Activated T-helper 2 cell treated with anti-CD3 and anti-CD28 coated beads, Interferon-gamma antibody, Interleukin-2, Interleukin-4, amounts not matched to agents 10 μg/mL and 5 μg/mL and 100 μg/mL, durations not matched to agents 14 hours and 24 hours and 36 hours (primary cell): ENCODE data around the gene TGFBI. TPM values are rescaled to one million over a fixed set of nuclear protein-coding genes. Genes with fewer than 3 reads are reported as not detected.

Experiments used
- DNase-seq: peaks from one replicate; pipeline ENCODE4 v3.0.0; 2021; ENCODE audit warnings: low spot score
- H3K27ac Mint-ChIP-seq: one replicate; pipeline ENCODE4 v1.8.0; 2021; ENCODE audit warnings: mixed read lengths
- H3K27me3 Mint-ChIP-seq: one replicate; pipeline ENCODE4 v1.8.0; 2021; ENCODE audit warnings: low read depth, mixed read lengths
- H3K36me3 Mint-ChIP-seq: one replicate; pipeline ENCODE4 v1.8.0; 2021; ENCODE audit warnings: low read depth, mixed read lengths
- H3K4me1 Mint-ChIP-seq: one replicate; pipeline ENCODE4 v1.8.0; 2021; ENCODE audit warnings: low read depth, mixed read lengths
- H3K4me3 Mint-ChIP-seq: one replicate; pipeline ENCODE4 v1.8.0; 2021; ENCODE audit warnings: low read depth, mild to moderate bottlenecking, moderate library complexity, mixed read lengths
- H3K9me3 Mint-ChIP-seq: one replicate; pipeline ENCODE4 v1.8.0; 2021; ENCODE audit warnings: mixed read lengths
- intact Hi-C: fragments of 100-400 bp; cut with micrococcal nuclease; formaldehyde crosslinking; loops from one replicate; pipeline ENCODE4 v1.15.1; 2023
- total RNA-seq: library from RNA; stranded (reverse); gene quantifications from 2 replicates; pipeline ENCODE4 v1.2.3, GENCODE V29; 2022

Gene TGFBI
- total RNA-seq, 1 donor from 2014 or later, result not detected

GRCh38 chr5:136046246-136046645, 17.5 kb downstream of the TGFBI start:
- H3K27ac Mint-ChIP-seq, result no peak overlapping the region
- H3K4me3 Mint-ChIP-seq, result no peak overlapping the region
- H3K36me3 Mint-ChIP-seq, result no peaks in the 10 kb centered on the region
- H3K27me3 Mint-ChIP-seq, result peaks cover 4% of the 10 kb centered on the region
- intact Hi-C loops, result no loop called here
- DNase-seq, result no peak
- H3K4me1 Mint-ChIP-seq, result peaks cover 8% of the 10 kb centered on the region
- no peaks in the 10 kb centered on the region for H3K9me3 Mint-ChIP-seq

GRCh38 chr5:136047858-136048257, 19.1 kb downstream of the TGFBI start:
- H3K36me3 Mint-ChIP-seq, result no peaks in the 10 kb centered on the region
- H3K4me3 Mint-ChIP-seq, result no peak overlapping the region
- no peaks in the 10 kb centered on the region for H3K9me3 Mint-ChIP-seq
- H3K4me1 Mint-ChIP-seq, result peaks cover 2% of the 10 kb centered on the region
- H3K27ac Mint-ChIP-seq, result no peak overlapping the region
- H3K27me3 Mint-ChIP-seq, result peaks cover 2% of the 10 kb centered on the region
- intact Hi-C loops, result no loop called here
- no peak for DNase-seq

- Mint-ChIP-seq H3K27me3 (peaks cover 2% of the 10 kb centered on the region), H3K4me3 (no peak overlapping the region), H3K36me3 (no peaks in the 10 kb centered on the region), H3K9me3 (no peaks in the 10 kb centered on the region), H3K4me1 (no peaks in the 10 kb centered on the region), H3K27ac (no peak overlapping the region)
- intact Hi-C loops, result no loop called here
- no peak for DNase-seq
Observed at GRCh38 chr5:136048966-136049365, 20.2 kb downstream of the TGFBI start.

GRCh38 chr5:136051486-136052220, 22.9 kb downstream of the TGFBI start:
- Mint-ChIP-seq H3K27me3 (peaks cover 2% of the 10 kb centered on the region), H3K36me3 (no peaks in the 10 kb centered on the region), H3K4me3 (no peak overlapping the region), H3K27ac (no peak overlapping the region), H3K4me1 (no peaks in the 10 kb centered on the region), H3K9me3 (no peaks in the 10 kb centered on the region)
- DNase-seq, result no peak
- intact Hi-C loops, result no loop called here

GRCh38 chr5:136052692-136053335, 24.0 kb downstream of the TGFBI start:
- peaks cover 4% of the 10 kb centered on the region for H3K27me3 Mint-ChIP-seq
- H3K9me3 Mint-ChIP-seq, result no peaks in the 10 kb centered on the region
- DNase-seq, result no peak
- no peaks in the 10 kb centered on the region for H3K4me1 Mint-ChIP-seq
- intact Hi-C loops, result no loop called here
- H3K27ac Mint-ChIP-seq, result no peak overlapping the region
- H3K36me3 Mint-ChIP-seq, result no peaks in the 10 kb centered on the region
- no peak overlapping the region for H3K4me3 Mint-ChIP-seq

GRCh38 chr5:136053336-136054141, 24.8 kb downstream of the TGFBI start:
- no peaks in the 10 kb centered on the region for H3K9me3 Mint-ChIP-seq

GRCh38 chr5:136054142-136055019, 25.6 kb downstream of the TGFBI start:
- Mint-ChIP-seq H3K27ac (no peak overlapping the region), H3K4me1 (no peaks in the 10 kb centered on the region), H3K4me3 (no peak overlapping the region), H3K27me3 (peaks cover 2% of the 10 kb centered on the region), H3K36me3 (no peaks in the 10 kb centered on the region), H3K9me3 (no peaks in the 10 kb centered on the region)
- no peak for DNase-seq
- intact Hi-C loops, result no loop called here

More at GRCh38 chr5:136053336-136054141, 24.8 kb downstream of the TGFBI start:
- DNase-seq, result no peak
- Mint-ChIP-seq H3K27me3 (peaks cover 4% of the 10 kb centered on the region), H3K4me3 (no peak overlapping the region), H3K4me1 (no peaks in the 10 kb centered on the region), H3K36me3 (no peaks in the 10 kb centered on the region), H3K27ac (no peak overlapping the region)
- intact Hi-C loops, result no loop called here

GRCh38 chr5:136055612-136056309, 27.0 kb downstream of the TGFBI start:
- H3K4me3 Mint-ChIP-seq, result no peak overlapping the region

GRCh38 chr5:136056336-136056735, 27.5 kb downstream of the TGFBI start:
- no peaks in the 10 kb centered on the region for H3K9me3 Mint-ChIP-seq
- intact Hi-C loops, result no loop called here
- no peak overlapping the region for H3K27ac Mint-ChIP-seq
- no peaks in the 10 kb centered on the region for H3K36me3 Mint-ChIP-seq
- H3K4me1 Mint-ChIP-seq, result no peaks in the 10 kb centered on the region
- DNase-seq, result no peak
- peaks cover 2% of the 10 kb centered on the region for H3K27me3 Mint-ChIP-seq
- H3K4me3 Mint-ChIP-seq, result no peak overlapping the region

More at GRCh38 chr5:136055612-136056309, 27.0 kb downstream of the TGFBI start:
- DNase-seq, result no peak
- H3K27ac Mint-ChIP-seq, result no peak overlapping the region
- H3K27me3 Mint-ChIP-seq, result peaks cover 2% of the 10 kb centered on the region
- no peaks in the 10 kb centered on the region for H3K9me3 Mint-ChIP-seq
- H3K4me1 Mint-ChIP-seq, result no peaks in the 10 kb centered on the region
- intact Hi-C loops, result no loop called here
- no peaks in the 10 kb centered on the region for H3K36me3 Mint-ChIP-seq

GRCh38 chr5:136056771-136057335, 28.1 kb downstream of the TGFBI start:
- Mint-ChIP-seq H3K27ac (no peak overlapping the region), H3K4me3 (no peak overlapping the region), H3K4me1 (no peaks in the 10 kb centered on the region), H3K27me3 (peaks cover 2% of the 10 kb centered on the region), H3K36me3 (no peaks in the 10 kb centered on the region), H3K9me3 (no peaks in the 10 kb centered on the region)
- intact Hi-C loops, result no loop called here
- no peak for DNase-seq

GRCh38 chr5:136057401-136058038, 28.7 kb downstream of the TGFBI start:
- Mint-ChIP-seq H3K4me1 (no peaks in the 10 kb centered on the region), H3K27ac (no peak overlapping the region), H3K36me3 (no peaks in the 10 kb centered on the region), H3K9me3 (no peaks in the 10 kb centered on the region), H3K4me3 (no peak overlapping the region), H3K27me3 (peaks cover 2% of the 10 kb centered on the region)
- intact Hi-C loops, result no loop called here
- DNase-seq, result no peak
